Smooth muscle cell (in vitro differentiated cells): Measurements from ENCODE around the gene SMAD4. TPM values are rescaled to one million over a fixed set of nuclear protein-coding genes. Genes with fewer than 3 reads are reported as not detected.

Experiments used
- DNase-seq: peaks from one replicate; lab custom pipeline; 2025; ENCODE audit not compliant: unreplicated experiment; lab: John Stamatoyannopoulos, UW
- H2AFZ ChIP-seq: fragments of 200-600 bp; sonication (generic); 2 replicates; pipeline ENCODE4 v1.6.0; 2016; ENCODE audit warnings: antibody characterized with exemption, low read depth, mild to moderate bottlenecking
- H3F3A ChIP-seq: fragments of 200-600 bp; sonication (generic); 2 replicates; pipeline ENCODE4 v1.6.0; 2017; ENCODE audit warnings: antibody characterized with exemption, low read depth
- H3K27ac ChIP-seq: fragments of 200-600 bp; sonication (generic); 2 replicates; pipeline ENCODE4 v1.5.1; 2016; ENCODE audit warnings: low read depth, mild to moderate bottlenecking
- H3K27me3 ChIP-seq: fragments of 200-600 bp; sonication (generic); 2 replicates; pipeline ENCODE4 v1.6.1; 2016; ENCODE audit warnings: low read depth, mild to moderate bottlenecking
- H3K36me3 ChIP-seq: fragments of 200-600 bp; sonication (generic); 2 replicates; pipeline ENCODE4 v1.5.1; 2016; ENCODE audit warnings: low read depth
- H3K4me1 ChIP-seq: fragments of 200-600 bp; sonication (generic); 2 replicates; pipeline ENCODE4 v1.5.1; 2016; ENCODE audit warnings: low read depth
- H3K4me2 ChIP-seq: fragments of 200-600 bp; sonication (generic); 2 replicates; pipeline ENCODE4 v1.6.0; 2016; ENCODE audit warnings: mild to moderate bottlenecking
- H3K4me3 ChIP-seq: fragments of 200-600 bp; sonication (generic); 2 replicates; pipeline ENCODE4 v1.5.1; 2016; ENCODE audit warnings: mild to moderate bottlenecking
- H3K79me2 ChIP-seq: fragments of 200-600 bp; sonication (generic); 2 replicates; pipeline ENCODE4 v1.6.0; 2016; ENCODE audit warnings: low read depth, mild to moderate bottlenecking
- H3K9ac ChIP-seq: fragments of 200-600 bp; sonication (generic); 2 replicates; pipeline ENCODE4 v1.6.0; 2016; ENCODE audit warnings: low read depth
- H3K9me3 ChIP-seq: fragments of 200-600 bp; sonication (generic); replicated peaks from 2 replicates; pipeline ENCODE4 v1.5.1; 2016; ENCODE audit warnings: low read depth
- H4K20me1 ChIP-seq: fragments of 200-600 bp; sonication (generic); 2 replicates; pipeline ENCODE4 v1.6.0; 2016; ENCODE audit warnings: low read depth
- CTCF ChIP-seq: fragments of 200-600 bp; sonication (generic); IDR thresholded peaks from 2 replicates; pipeline ENCODE4 v1.5.1; 2017; ENCODE audit warnings: borderline replicate concordance, mild to moderate bottlenecking, antibody characterized with exemption; ENCODE audit not compliant: insufficient read depth, poor library complexity, severe bottlenecking
- WGBS: methylation state at CpG from one replicate; pipeline ENCODE4 v1.1.7; 2016; ENCODE audit warnings: low lambda C conversion rate; 5-methylcytosine and 5-hydroxymethylcytosine counted together
- polyA plus RNA-seq: library from polyadenylated mRNA; unstranded; fragments of >200 nt; fragmentation: Nextera tagmentation; extraction: Ambion mirVana; gene quantifications from 2 replicates; pipeline ENCODE4 v1.2.1, GENCODE V29; 2016
- total RNA-seq: library from RNA; depleted of rRNA; stranded (reverse); fragments of >200 nt; gene quantifications from 2 replicates; pipeline ENCODE4 v1.2.3, GENCODE V29; 2014

The SMAD4 gene
- total and polyA plus RNA-seq, 2 experiments from 2014 or later = 76.4 to 88.9 TPM

GRCh38 chr18:51044928-51045585 lies 15.0 kb downstream of the SMAD4 start:
- H3K79me2 ChIP-seq = peaks cover 99% of the 10 kb centered on the region
- no peaks in the 10 kb centered on the region for H3F3A ChIP-seq
- peak overlapping the region; percentile 26 for H3K4me3 ChIP-seq
- no peak overlapping the region for H2AFZ ChIP-seq
- no peaks in the 10 kb centered on the region for H3K9me3 ChIP-seq
- H3K4me1 ChIP-seq = peaks cover 14% of the 10 kb centered on the region
- H3K27me3 ChIP-seq = no peaks in the 10 kb centered on the region
- no peak for DNase-seq
- TF ChIP-seq CTCF = no peak
- 30% methylated on average over 2 of the region's 2 CpGs for WGBS
- H4K20me1 ChIP-seq = peaks cover 100% of the 10 kb centered on the region
- peaks cover 13% of the 10 kb centered on the region for H3K36me3 ChIP-seq
- H3K27ac ChIP-seq = peak overlapping the region; percentile 49
- no peak overlapping the region for H3K9ac ChIP-seq
- H3K4me2 ChIP-seq = peak overlapping the region; percentile 76

GRCh38 chr18:51048190-51048589 lies 18.2 kb downstream of the SMAD4 start:
- Histone ChIP-seq H3K9me3 (no peaks in the 10 kb centered on the region), H3K79me2 (peaks cover 81% of the 10 kb centered on the region), H3K4me1 (peaks cover 14% of the 10 kb centered on the region), H3K9ac (no peak overlapping the region), H3F3A (no peaks in the 10 kb centered on the region), H3K4me2 (no peak overlapping the region), H4K20me1 (peaks cover 92% of the 10 kb centered on the region), H3K27ac (no peak overlapping the region), H3K27me3 (no peaks in the 10 kb centered on the region), H3K4me3 (no peak overlapping the region), H2AFZ (no peak overlapping the region), H3K36me3 (peaks cover 17% of the 10 kb centered on the region)
- 100% methylated on average over 1 of the region's 1 CpG for WGBS
- no peak for TF ChIP-seq CTCF
- DNase-seq = no peak

GRCh38 chr18:51049137-51049536 lies 19.1 kb downstream of the SMAD4 start:
- Histone ChIP-seq H3K79me2 (peaks cover 81% of the 10 kb centered on the region), H4K20me1 (peaks cover 92% of the 10 kb centered on the region), H3F3A (no peaks in the 10 kb centered on the region), H3K27me3 (no peaks in the 10 kb centered on the region), H3K4me2 (no peak overlapping the region), H3K9me3 (no peaks in the 10 kb centered on the region), H3K27ac (peak overlapping the region; percentile 2), H2AFZ (no peak overlapping the region), H3K4me3 (no peak overlapping the region), H3K9ac (no peak overlapping the region), H3K36me3 (peaks cover 21% of the 10 kb centered on the region), H3K4me1 (peaks cover 14% of the 10 kb centered on the region)
- TF ChIP-seq CTCF = no peak
- no peak for DNase-seq
- 100% methylated on average over 2 of the region's 2 CpGs for WGBS

- peak; percentile 76 for TF ChIP-seq CTCF
- Histone ChIP-seq H3K27ac (no peak overlapping the region), H3K4me2 (no peak overlapping the region), H3K4me1 (no peaks in the 10 kb centered on the region), H3K4me3 (no peak overlapping the region), H3K79me2 (peaks cover 81% of the 10 kb centered on the region), H3K9me3 (no peaks in the 10 kb centered on the region), H3K9ac (no peak overlapping the region), H2AFZ (no peak overlapping the region), H3K36me3 (peaks cover 26% of the 10 kb centered on the region), H4K20me1 (peaks cover 92% of the 10 kb centered on the region), H3K27me3 (no peaks in the 10 kb centered on the region), H3F3A (no peaks in the 10 kb centered on the region)
- WGBS = 77% methylated on average over 2 of the region's 2 CpGs
- DNase-seq = no peak
Observed at GRCh38 chr18:51051105-51051712, 21.2 kb downstream of the SMAD4 start.
